Kidney (tissue), 14 donors: ENCODE measurements around the gene SUSD4. TPM values are rescaled to one million over a fixed set of nuclear protein-coding genes. Genes with fewer than 3 reads are reported as not detected.

ENCODE experiments used
- DNase-seq, 5 donors: peaks; one replicate each; pipeline ENCODE4 v3.0.0-alpha.2; 2013 to 2020
- FAIRE-seq: peaks from 2 replicates; lab custom pipeline; 2012; peaks lifted over from hg19 to GRCh38; lab: Jason Lieb, UNC
- H3K27ac ChIP-seq, 2 donors: one replicate each; pipeline ENCODE4 v1.7.0; 2013; ENCODE audit warnings: low read depth in 2 of 2, low read length in 2 of 2, inconsistent platforms in 1 of 2
- H3K27me3 ChIP-seq: one replicate; pipeline ENCODE4 v1.7.1; 2013; ENCODE audit warnings: low read length, inconsistent platforms; ENCODE audit not compliant: control insufficient read depth, insufficient read depth
- H3K36me3 ChIP-seq, 3 donors: one replicate each; pipeline versions ENCODE4 v1.7.0 to v1.7.1; 2013; ENCODE audit warnings: low read length in 3 of 3, control low read depth in 1 of 3, inconsistent platforms in 1 of 3; ENCODE audit not compliant: insufficient read depth in 3 of 3, control insufficient read depth in 2 of 3
- H3K4me1 ChIP-seq, 3 donors: one replicate each; pipeline versions ENCODE4 v1.7.0 to v1.7.1; 2013; ENCODE audit warnings: low read length in 3 of 3, inconsistent platforms in 1 of 3, low read depth in 1 of 3; ENCODE audit not compliant: control insufficient read depth in 2 of 3, insufficient read depth in 2 of 3
- H3K4me3 ChIP-seq, 3 donors: one replicate each; pipeline versions ENCODE4 v1.7.0 to v1.8.1; 2013; ENCODE audit warnings: low read length in 3 of 3, control low read depth in 1 of 3, inconsistent platforms in 1 of 3
- H3K9ac ChIP-seq, 3 donors: one replicate each; pipeline versions ENCODE4 v1.7.0 to v1.7.1; 2013; ENCODE audit warnings: low read length in 3 of 3, control low read depth in 1 of 3, inconsistent platforms in 1 of 3
- H3K9me3 ChIP-seq, 3 donors: one replicate each; pipeline versions ENCODE4 v1.7.0 to v1.7.1; 2013; ENCODE audit warnings: low read length in 3 of 3, control low read depth in 1 of 3, inconsistent platforms in 1 of 3; ENCODE audit not compliant: control insufficient read depth in 2 of 3, insufficient read depth in 1 of 3
- CTCF ChIP-seq: IDR thresholded peaks from 3 replicates; pipeline ENCODE4 v1.5.1; 2012; ENCODE audit warnings: mild to moderate bottlenecking, moderate library complexity, borderline replicate concordance; ENCODE audit not compliant: insufficient read depth; ENCODE audit errors: extremely low read depth
- intact Hi-C: fragments of 100-400 bp; cut with DNase I; formaldehyde crosslinking; loops from one replicate; pipeline ENCODE4 v1.11.1; 2022
- polyA plus RNA-seq: library from polyadenylated mRNA; stranded (reverse); fragments of 350-450 nt; fragmentation: Illumina TruSeq; extraction: RNeasy Lipid Tissue Mini Kit (QIAGEN cat#74804); gene quantifications from one replicate; pipeline ENCODE4 v1.2.3, GENCODE V29; 2014; ENCODE audit warnings: low read depth, low replicate concordance; ENCODE audit not compliant: insufficient read depth
- total RNA-seq: library from RNA; stranded (reverse); fragmentation: NEBNext Ultra II Directional; extraction: Animal tissue kit (Norgen Biotek cat#: 25700); gene quantifications from one replicate; pipeline ENCODE4 v1.2.1, GENCODE V29; 2021
- donor health status: control.
- donor health status: control.
- donor health status: control.
- donor health status: control.
- donor health status: control.
- donor health status: DM: yes; HTN: yes; CAD: no.
- donor health status: Normal renal cell carcinoma (clear cell type).

Gene SUSD4
- total and polyA plus RNA-seq, 2 donors from 2014 or later = 14.0 to 23.7 TPM

- intact Hi-C loops = no loop called here
Observed at GRCh38 chr1:223326776-223327175, 37.2 kb downstream of the SUSD4 start.

GRCh38 chr1:223323491-223324484 is 40.2 kb downstream of the SUSD4 start:
- Histone ChIP-seq H3K4me3 (no peak overlapping the region), H3K9me3 (no peaks in the 10 kb centered on the region), H3K9ac (no peak overlapping the region), H3K27me3 (no peaks in the 10 kb centered on the region), H3K4me1 (peaks cover 0 to 4% (median 0%) of the 10 kb centered on the region in 3 donors), H3K36me3 (no peaks in the 10 kb centered on the region), H3K27ac (no peak overlapping the region)
- intact Hi-C loops = no loop called here
- DNase-seq = no peak
- no peak for TF ChIP-seq CTCF
- no peak for FAIRE-seq

More at GRCh38 chr1:223326776-223327175, 37.2 kb downstream of the SUSD4 start:
- H3K9ac ChIP-seq = no peak overlapping the region
- peaks cover 2 to 14% (median 4%) of the 10 kb centered on the region in 3 donors for H3K4me1 ChIP-seq
- H3K36me3 ChIP-seq = no peaks in the 10 kb centered on the region
- no peak for DNase-seq
- no peak for FAIRE-seq
- no peak for TF ChIP-seq CTCF
- H3K9me3 ChIP-seq = no peaks in the 10 kb centered on the region
- no peaks in the 10 kb centered on the region for H3K27me3 ChIP-seq
- H3K4me3 ChIP-seq = no peak overlapping the region
- H3K27ac ChIP-seq = no peak overlapping the region

GRCh38 chr1:223322868-223323267 is 41.1 kb downstream of the SUSD4 start:
- H3K9ac ChIP-seq = no peak overlapping the region
- DNase-seq (no peak), FAIRE-seq (no peak)
- intact Hi-C loops = no loop called here
- H3K4me3 ChIP-seq = no peak overlapping the region
- no peaks in the 10 kb centered on the region for H3K9me3 ChIP-seq
- no peaks in the 10 kb centered on the region for H3K36me3 ChIP-seq
- no peaks in the 10 kb centered on the region for H3K4me1 ChIP-seq
- no peak for TF ChIP-seq CTCF
- no peaks in the 10 kb centered on the region for H3K27me3 ChIP-seq
- H3K27ac ChIP-seq = no peak overlapping the region
